Retinal pigment epithelial cell (primary cell): ENCODE results near the gene CTNNBIP1.

Experiments used
- DNase-seq: peaks from one replicate; pipeline ENCODE4 v3.0.0-alpha.2; 2010; ENCODE audit warnings: low read depth
- H3K4me3 ChIP-seq: 2 replicates; pipeline ENCODE4 v1.5.1; 2011; ENCODE audit warnings: mild to moderate bottlenecking, low read length, control low read depth, moderate library complexity
- CTCF ChIP-seq: conservative IDR thresholded peaks from 2 replicates; pipeline ENCODE4 v1.5.1; 2011; ENCODE audit warnings: low read depth, low read length, control low read depth, inconsistent platforms

CTNNBIP1 gene

GRCh38 chr1:9905010-9905409 lies 5.1 kb downstream of the CTNNBIP1 start:
- DNase-seq, result no peak
- TF ChIP-seq CTCF, result no peak
- no peak overlapping the region for H3K4me3 ChIP-seq

- no peak for TF ChIP-seq CTCF
- DNase-seq, result no peak
- no peak overlapping the region for H3K4me3 ChIP-seq
Observed at GRCh38 chr1:9904596-9904995, 5.5 kb downstream of the CTNNBIP1 start.

GRCh38 chr1:9903801-9904527 lies 6.1 kb downstream of the CTNNBIP1 start:
- no peak for TF ChIP-seq CTCF
- no peak overlapping the region for H3K4me3 ChIP-seq
- no peak for DNase-seq

- TF ChIP-seq CTCF, result no peak
- no peak overlapping the region for H3K4me3 ChIP-seq
- DNase-seq, result no peak
Observed at GRCh38 chr1:9902060-9902452, 8.0 kb downstream of the CTNNBIP1 start.

GRCh38 chr1:9901148-9902059 lies 8.7 kb downstream of the CTNNBIP1 start:
- no peak overlapping the region for H3K4me3 ChIP-seq
- DNase-seq, result no peak
- TF ChIP-seq CTCF, result no peak

- TF ChIP-seq CTCF, result no peak
- H3K4me3 ChIP-seq, result no peak overlapping the region
- DNase-seq, result peak; percentile 73
Observed at GRCh38 chr1:9900142-9901043, 9.7 kb downstream of the CTNNBIP1 start.
